Astrocyte (in vitro differentiated cells and primary cell): ENCODE results near the gene CDK3. TPM values are rescaled to one million over a fixed set of nuclear protein-coding genes. Genes with fewer than 3 reads are reported as not detected.
"Not testable (repeated sequence)": the region's sequence is repeated elsewhere in the genome, so short reads cannot be mapped to it uniquely, and the experiment has no call there.

Source experiments
- DNase-seq: peaks from one replicate; pipeline ENCODE4 v3.0.0-alpha.2; 2010; ENCODE audit warnings: low read depth
- FAIRE-seq: peaks from 2 replicates; lab custom pipeline; 2011; peaks lifted over from hg19 to GRCh38; lab: Jason Lieb, UNC
- H2AFZ ChIP-seq: 2 replicates; pipeline ENCODE4 v1.6.0; 2012; ENCODE audit warnings: low read depth, low read length, inconsistent platforms
- H3K27ac ChIP-seq: 2 replicates; pipeline ENCODE4 v1.5.1; 2011; ENCODE audit warnings: low read depth, low read length, inconsistent platforms
- H3K27me3 ChIP-seq: 2 replicates; pipeline ENCODE4 v1.6.0; 2011; ENCODE audit warnings: low read length, inconsistent platforms; ENCODE audit not compliant: insufficient read depth
- H3K36me3 ChIP-seq: 2 replicates; pipeline ENCODE4 v1.5.1; 2011; ENCODE audit warnings: low read length, inconsistent platforms; ENCODE audit not compliant: insufficient read depth
- H3K4me1 ChIP-seq: 2 replicates; pipeline ENCODE4 v1.5.1; 2011; ENCODE audit warnings: low read length, inconsistent platforms; ENCODE audit not compliant: insufficient read depth
- H3K4me2 ChIP-seq: 2 replicates; pipeline ENCODE4 v1.6.0; 2012; ENCODE audit warnings: low read length, inconsistent platforms
- H3K4me3 ChIP-seq: 2 replicates; pipeline ENCODE4 v1.5.1; 2011; ENCODE audit warnings: low read depth, mild to moderate bottlenecking, low read length, inconsistent platforms; ENCODE audit not compliant: insufficient read depth
- H3K79me2 ChIP-seq: 2 replicates; pipeline ENCODE4 v1.6.0; 2012; ENCODE audit warnings: mild to moderate bottlenecking, low read length, inconsistent platforms; ENCODE audit not compliant: insufficient read depth
- H3K9ac ChIP-seq: 2 replicates; pipeline ENCODE4 v1.6.0; 2012; ENCODE audit warnings: mild to moderate bottlenecking, low read length, inconsistent platforms
- H3K9me3 ChIP-seq: 2 replicates; pipeline ENCODE4 v1.5.1; 2012; ENCODE audit warnings: low read depth, mild to moderate bottlenecking, low read length, inconsistent platforms; ENCODE audit not compliant: insufficient read depth
- H4K20me1 ChIP-seq: 2 replicates; pipeline ENCODE4 v1.6.0; 2012; ENCODE audit warnings: low read length, inconsistent platforms; ENCODE audit not compliant: insufficient read depth
- H3K27ac Mint-ChIP-seq: one replicate; pipeline ENCODE4 v1.8.0; 2021; ENCODE audit warnings: mild to moderate bottlenecking, mixed read lengths; ENCODE audit not compliant: unreplicated experiment
- H3K27me3 Mint-ChIP-seq: one replicate; pipeline ENCODE4 v1.8.0; 2021; ENCODE audit warnings: low read depth, mixed read lengths; ENCODE audit not compliant: unreplicated experiment
- H3K36me3 Mint-ChIP-seq: one replicate; pipeline ENCODE4 v1.8.0; 2021; ENCODE audit warnings: low read depth, mixed read lengths; ENCODE audit not compliant: unreplicated experiment
- H3K4me1 Mint-ChIP-seq: one replicate; pipeline ENCODE4 v1.8.0; 2021; ENCODE audit warnings: low read depth, mixed read lengths; ENCODE audit not compliant: unreplicated experiment
- H3K4me3 Mint-ChIP-seq: one replicate; pipeline ENCODE4 v1.8.0; 2021; ENCODE audit warnings: mild to moderate bottlenecking, moderate library complexity, mixed read lengths; ENCODE audit not compliant: unreplicated experiment
- H3K9me3 Mint-ChIP-seq: one replicate; pipeline ENCODE4 v1.8.0; 2021; ENCODE audit warnings: mild to moderate bottlenecking, mixed read lengths; ENCODE audit not compliant: unreplicated experiment
- CTCF ChIP-seq: IDR thresholded peaks from 2 replicates; pipeline ENCODE4 v1.5.1; 2011; ENCODE audit warnings: low read depth, mild to moderate bottlenecking, inconsistent platforms, low read length, moderate library complexity; ENCODE audit not compliant: insufficient read depth
- EZH2 ChIP-seq: IDR thresholded peaks from 2 replicates; pipeline ENCODE4 v1.6.1; 2012; ENCODE audit warnings: mild to moderate bottlenecking, low read length, inconsistent platforms; ENCODE audit not compliant: insufficient read depth
- total RNA-seq: library from RNA; stranded (reverse); gene quantifications from 2 replicates; pipeline ENCODE4 v1.2.1, GENCODE V29; 2021

The CDK3 gene
- total RNA-seq, 1 donor from 2014 or later, result 5.0 TPM

GRCh38 chr17:75959839-75960511, 40.7 kb upstream of the CDK3 start:
- DNase-seq (no peak), FAIRE-seq (no peak)
- Histone ChIP-seq H3K4me1 (no peaks in the 10 kb centered on the region), H3K9ac (no peak overlapping the region), H3K4me2 (no peak overlapping the region), H3K9me3 (no peaks in the 10 kb centered on the region), H3K4me3 (no peak overlapping the region), H3K27me3 (no peaks in the 10 kb centered on the region), H3K27ac (no peak overlapping the region), H2AFZ (no peak overlapping the region), H3K79me2 (peaks cover 25% of the 10 kb centered on the region), H3K36me3 (peaks cover 12% of the 10 kb centered on the region), H4K20me1 (peaks cover 51% of the 10 kb centered on the region)
- Mint-ChIP-seq H3K4me3 (no peak overlapping the region), H3K36me3 (peaks cover 11% of the 10 kb centered on the region), H3K4me1 (peaks cover 5% of the 10 kb centered on the region), H3K9me3 (no peaks in the 10 kb centered on the region), H3K27ac (no peak overlapping the region), H3K27me3 (no peaks in the 10 kb centered on the region)
- TF ChIP-seq EZH2 (no peak), CTCF (no peak)

- Histone ChIP-seq H4K20me1 (peaks cover 36% of the 10 kb centered on the region), H3K36me3 (peaks cover 3% of the 10 kb centered on the region), H3K9me3 (no peaks in the 10 kb centered on the region), H3K27me3 (no peaks in the 10 kb centered on the region), H3K9ac (no peak overlapping the region), H3K79me2 (peaks cover 23% of the 10 kb centered on the region), H3K4me1 (no peaks in the 10 kb centered on the region), H2AFZ (no peak overlapping the region), H3K4me3 (no peak overlapping the region), H3K4me2 (no peak overlapping the region), H3K27ac (no peak overlapping the region)
- DNase-seq, result no peak
- no peak overlapping the region for H3K27ac Mint-ChIP-seq
- H3K4me3 Mint-ChIP-seq, result no peak overlapping the region
- TF ChIP-seq EZH2, result no peak
- TF ChIP-seq CTCF, result no peak
- H3K9me3 Mint-ChIP-seq, result no peaks in the 10 kb centered on the region
- no peak for FAIRE-seq
- H3K27me3 Mint-ChIP-seq, result no peaks in the 10 kb centered on the region
- H3K4me1 Mint-ChIP-seq, result no peaks in the 10 kb centered on the region
- peaks cover 10% of the 10 kb centered on the region for H3K36me3 Mint-ChIP-seq
Measured at GRCh38 chr17:75965468-75965867, 35.2 kb upstream of the CDK3 start.

- not testable (repeated sequence) for H3K4me3 ChIP-seq, H3K27me3 Mint-ChIP-seq, H3K4me1 ChIP-seq, H3K4me3 Mint-ChIP-seq, H3K4me2 ChIP-seq, H3K4me1 Mint-ChIP-seq, FAIRE-seq, H3K27ac ChIP-seq, H3K9me3 ChIP-seq, H3K9ac ChIP-seq, H2AFZ ChIP-seq, H3K27ac Mint-ChIP-seq, H3K9me3 Mint-ChIP-seq, H3K27me3 ChIP-seq, H3K36me3 ChIP-seq, DNase-seq
- peaks cover 24% of the 10 kb centered on the region for H3K36me3 Mint-ChIP-seq
- peaks cover 27% of the 10 kb centered on the region for H3K79me2 ChIP-seq
- H4K20me1 ChIP-seq, result peaks cover 23% of the 10 kb centered on the region
Measured at GRCh38 chr17:75969044-75969443, 31.6 kb upstream of the CDK3 start.
